Measurements from ENCODE around the gene C11orf58. TPM values are rescaled to one million over a fixed set of nuclear protein-coding genes. Genes with fewer than 3 reads are reported as not detected.
A peak's percentile ranks its signal among the peaks of the same experiment; 100 is the strongest.

C11orf58 gene
- total and polyA plus RNA-seq, 2 experiments from 2014 or later, result 153 to 226 TPM

DNA sequence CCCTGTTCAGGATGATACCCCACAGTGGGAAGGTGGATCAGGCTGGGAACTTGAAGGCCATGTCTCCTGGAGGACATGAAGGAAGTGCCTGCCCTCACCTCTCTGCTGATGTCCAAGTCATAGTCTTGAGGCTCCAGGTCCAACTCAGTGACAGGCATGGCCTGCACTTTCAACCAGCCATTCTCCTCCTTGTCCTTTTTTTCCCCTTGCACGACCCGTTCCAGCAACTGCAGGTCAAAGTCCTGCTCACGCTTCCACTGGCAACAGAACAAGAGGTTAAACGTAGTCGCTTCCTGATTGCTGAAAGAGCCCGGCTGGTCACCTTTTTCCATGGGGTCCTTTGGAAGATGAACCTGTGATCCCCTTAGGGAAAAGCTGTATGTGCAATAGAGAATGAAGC is 47.7 kb downstream of the C11orf58 start:
- Histone ChIP-seq H3K4me2 (ENCODE audit: unreplicated experiment) (no peak overlapping the region), H3K9ac (no peak overlapping the region), H3K79me2 (ENCODE audit: insufficient read depth) (no peaks in the 10 kb centered on the region), H3K36me3 (ENCODE audit: low read depth) (no peaks in the 10 kb centered on the region), H3F3A (ENCODE audit: insufficient read depth) (peaks cover 25% of the 10 kb centered on the region), H3K27ac (no peak overlapping the region), H3K4me1 (ENCODE audit: insufficient read depth) (peaks cover 23% of the 10 kb centered on the region), H3K27me3 (replicated peaks; ENCODE audit: insufficient read depth) (no peaks in the 10 kb centered on the region), H3K4me3 (no peak overlapping the region), H3K9me2 (ENCODE audit: insufficient read depth) (no peaks in the 10 kb centered on the region), H2AFZ (no peak overlapping the region), H4K20me1 (ENCODE audit: insufficient read depth) (no peaks in the 10 kb centered on the region), H3K9me3 (ENCODE audit: low read depth) (no peaks in the 10 kb centered on the region)
- TF ChIP-seq EZH2phosphoT487 (IDR thresholded peaks at IDR 0.05; ENCODE audit: insufficient read depth, low read depth), result no peak
- TF ChIP-seq EZH2 (IDR thresholded peaks at IDR 0.05; ENCODE audit: insufficient read depth, poor library complexity, severe bottlenecking), result no peak
- no peak for DNase-seq
- WGBS, 2 experiments (ENCODE audit: low coverage in 1 of 2, low lambda C conversion rate in 2 of 2, missing lambda C conversion rate in 2 of 2), result 82 to 88% methylated on average over 6 of the region's 6 CpGs
- in situ Hi-C loops (cut with MboI), result loop anchor here (10.0 kb wide), 1 partner anchor 279 kb away; no protein-coding TSS in a partner anchor

DNA sequence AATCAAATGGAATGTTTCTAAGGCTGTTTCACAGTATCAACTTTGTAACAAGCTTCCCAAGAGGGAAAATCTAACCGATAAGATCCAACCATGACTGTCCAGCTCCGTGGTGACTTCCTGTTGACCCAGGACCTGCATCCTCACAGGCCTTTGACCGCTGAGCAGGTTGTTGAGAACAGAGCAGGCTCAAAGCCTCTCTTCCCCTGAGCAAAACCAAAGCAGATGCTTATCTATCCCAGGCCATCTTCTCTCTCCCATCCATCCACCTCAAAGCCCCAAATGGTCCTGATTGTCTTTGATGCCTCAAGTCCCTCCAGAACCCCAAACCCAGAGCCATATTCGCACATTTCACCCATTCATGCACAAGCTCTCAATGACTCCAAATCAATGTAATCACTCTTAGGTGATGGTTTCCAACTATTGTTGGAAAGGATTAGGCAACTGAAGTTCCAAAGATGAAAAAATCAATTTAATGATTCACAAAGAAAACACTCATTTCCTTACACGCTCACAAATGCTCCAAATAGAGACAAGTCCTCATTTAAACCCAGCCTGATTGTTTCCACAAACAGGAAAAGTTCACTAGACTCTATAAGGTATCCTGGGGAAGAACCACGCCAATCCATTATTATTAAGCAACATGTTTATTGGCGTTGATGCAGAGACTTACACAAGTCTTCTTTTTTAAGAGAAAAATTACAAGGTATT is 48.7 kb downstream of the C11orf58 start:
- Histone ChIP-seq H3K9me3 (ENCODE audit: low read depth) (no peaks in the 10 kb centered on the region), H3K9me2 (ENCODE audit: insufficient read depth) (no peaks in the 10 kb centered on the region), H3K79me2 (ENCODE audit: insufficient read depth) (no peaks in the 10 kb centered on the region), H4K20me1 (ENCODE audit: insufficient read depth) (no peaks in the 10 kb centered on the region), H3F3A (ENCODE audit: insufficient read depth) (peaks cover 30% of the 10 kb centered on the region), H2AFZ (no peak overlapping the region), H3K27ac (peak overlapping the region; percentile 46; the same call in 1 of the 2 replicates), H3K4me2 (ENCODE audit: unreplicated experiment) (no peak overlapping the region), H3K4me3 (no peak overlapping the region), H3K27me3 (replicated peaks; ENCODE audit: insufficient read depth) (no peaks in the 10 kb centered on the region), H3K4me1 (ENCODE audit: insufficient read depth) (peaks cover 31% of the 10 kb centered on the region), H3K9ac (no peak overlapping the region), H3K36me3 (ENCODE audit: low read depth) (no peaks in the 10 kb centered on the region)
- TF ChIP-seq EZH2 (IDR thresholded peaks at IDR 0.05; ENCODE audit: insufficient read depth, poor library complexity, severe bottlenecking), result no peak
- no peak for TF ChIP-seq EZH2phosphoT487 (IDR thresholded peaks at IDR 0.05; ENCODE audit: insufficient read depth, low read depth)
- WGBS, 2 experiments (ENCODE audit: low coverage in 1 of 2, low lambda C conversion rate in 2 of 2, missing lambda C conversion rate in 2 of 2), result 71 to 72% methylated on average over 7 of the region's 7 CpGs
- DNase-seq, result peak; percentile 65
- in situ Hi-C loops (cut with MboI), result loop anchor here (10.0 kb wide), 1 partner anchor 278 kb away; no protein-coding TSS in a partner anchor

DNA sequence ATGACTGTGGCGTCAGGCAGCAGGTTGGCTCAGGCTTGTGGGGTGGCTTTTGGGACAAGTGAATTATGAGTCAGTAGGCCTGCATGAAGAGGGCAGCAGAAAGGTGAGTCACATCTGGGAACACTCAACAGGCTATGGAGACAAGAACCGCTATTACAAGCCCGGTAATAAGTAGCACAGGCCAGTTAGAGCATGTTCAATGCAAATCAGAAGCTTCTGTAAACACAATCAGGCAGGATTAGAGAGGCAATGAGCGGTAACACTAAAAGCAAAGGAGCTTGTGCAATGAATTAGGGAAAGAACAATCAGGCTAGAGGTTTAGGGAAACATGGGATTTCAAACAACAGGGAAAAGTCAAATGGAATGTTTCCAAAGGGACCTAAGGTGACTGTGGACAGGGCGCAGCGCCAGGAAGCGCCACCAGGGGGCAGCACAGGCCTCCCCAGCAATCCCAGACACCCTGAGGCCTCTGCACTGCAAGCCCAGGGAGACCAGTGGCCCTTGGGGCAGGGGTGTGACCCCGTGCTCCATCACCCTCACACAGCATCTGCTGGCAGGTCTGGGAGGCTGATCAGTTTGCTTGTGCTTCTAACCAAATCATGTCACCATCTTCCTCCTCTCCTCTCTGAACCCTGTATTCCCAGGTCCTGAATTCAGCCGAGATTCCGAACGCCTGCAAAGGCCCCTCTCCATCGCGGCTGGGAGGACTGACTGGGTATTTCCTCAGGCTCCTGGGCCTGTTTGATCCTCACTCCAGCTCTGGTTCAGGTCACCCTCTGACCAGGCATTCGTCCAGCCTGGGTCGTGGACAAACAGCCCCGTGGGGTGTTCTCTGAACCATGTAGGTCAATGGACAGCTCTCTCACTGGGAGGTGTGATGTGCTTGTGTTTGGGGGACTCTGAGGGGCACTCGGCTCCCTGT is 50.0 kb downstream of the C11orf58 start:
- no peak overlapping the region for H2AFZ ChIP-seq
- TF ChIP-seq EZH2 (IDR thresholded peaks at IDR 0.05; ENCODE audit: insufficient read depth, poor library complexity, severe bottlenecking) (no peak), EZH2phosphoT487 (IDR thresholded peaks at IDR 0.05; ENCODE audit: insufficient read depth, low read depth) (no peak)
- H4K20me1 ChIP-seq (ENCODE audit: insufficient read depth), result no peaks in the 10 kb centered on the region
- peak overlapping the region; percentile 46 for H3K27ac ChIP-seq
- H3K4me3 ChIP-seq, result no peak overlapping the region
- H3K9me2 ChIP-seq (ENCODE audit: insufficient read depth), result no peaks in the 10 kb centered on the region
- H3K9ac ChIP-seq, result no peak overlapping the region
- no peaks in the 10 kb centered on the region for H3K36me3 ChIP-seq (ENCODE audit: low read depth)
- H3K9me3 ChIP-seq (ENCODE audit: low read depth), result no peaks in the 10 kb centered on the region
- in situ Hi-C loops (cut with MboI), result loop anchor here (10.0 kb wide), 1 partner anchor 276 kb away; no protein-coding TSS in a partner anchor
- peak overlapping the region; percentile 16 for H3K4me2 ChIP-seq (ENCODE audit: unreplicated experiment)
- H3K79me2 ChIP-seq (ENCODE audit: insufficient read depth), result no peaks in the 10 kb centered on the region
- H3F3A ChIP-seq (ENCODE audit: insufficient read depth), result peaks cover 32% of the 10 kb centered on the region
- peaks cover 34% of the 10 kb centered on the region for H3K4me1 ChIP-seq (ENCODE audit: insufficient read depth)
- no peaks in the 10 kb centered on the region for H3K27me3 ChIP-seq (replicated peaks; ENCODE audit: insufficient read depth)
- DNase-seq, result peak; percentile 88
- WGBS, 2 experiments (ENCODE audit: low coverage in 1 of 2, low lambda C conversion rate in 2 of 2, missing lambda C conversion rate in 2 of 2), result 54 to 57% methylated on average over 17 of the region's 17 CpGs

DNA sequence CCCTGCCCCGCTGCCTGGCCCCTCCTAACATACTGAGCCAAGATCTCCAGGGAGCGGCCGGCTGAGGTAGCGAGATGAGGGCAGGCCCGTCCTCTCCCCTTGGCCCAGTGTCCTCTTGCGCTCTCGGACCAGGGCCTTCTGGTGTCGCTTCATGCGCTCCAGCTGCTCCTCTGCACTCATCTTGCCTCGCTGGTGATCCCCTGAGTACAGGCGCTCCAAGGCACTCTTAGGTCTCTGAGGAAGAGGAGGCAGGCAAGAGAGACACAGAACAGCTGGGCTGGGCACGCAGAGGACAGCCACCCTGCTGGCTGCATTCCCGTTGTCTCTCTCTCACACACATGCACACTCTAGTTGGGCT is 50.6 kb downstream of the C11orf58 start:
- H3K27ac ChIP-seq, result no peak overlapping the region
- peaks cover 32% of the 10 kb centered on the region for H3F3A ChIP-seq (ENCODE audit: insufficient read depth)
- no peaks in the 10 kb centered on the region for H3K36me3 ChIP-seq (ENCODE audit: low read depth)
- H3K27me3 ChIP-seq (replicated peaks; ENCODE audit: insufficient read depth), result no peaks in the 10 kb centered on the region
- 90 to 97% methylated on average over 13 of the region's 13 CpGs for WGBS, 2 experiments (ENCODE audit: low coverage in 1 of 2, low lambda C conversion rate in 2 of 2, missing lambda C conversion rate in 2 of 2)
- H3K79me2 ChIP-seq (ENCODE audit: insufficient read depth), result no peaks in the 10 kb centered on the region
- no peak overlapping the region for H2AFZ ChIP-seq
- peaks cover 34% of the 10 kb centered on the region for H3K4me1 ChIP-seq (ENCODE audit: insufficient read depth)
- no peaks in the 10 kb centered on the region for H3K9me3 ChIP-seq (ENCODE audit: low read depth)
- no peaks in the 10 kb centered on the region for H3K9me2 ChIP-seq (ENCODE audit: insufficient read depth)
- in situ Hi-C loops (cut with MboI), result loop anchor here (10.0 kb wide), 1 partner anchor 276 kb away; no protein-coding TSS in a partner anchor
- H3K4me2 ChIP-seq (ENCODE audit: unreplicated experiment), result peak overlapping the region; percentile 0
- no peak for TF ChIP-seq EZH2 (IDR thresholded peaks at IDR 0.05; ENCODE audit: insufficient read depth, poor library complexity, severe bottlenecking)
- TF ChIP-seq EZH2phosphoT487 (IDR thresholded peaks at IDR 0.05; ENCODE audit: insufficient read depth, low read depth), result no peak
- H3K4me3 ChIP-seq, result no peak overlapping the region
- H3K9ac ChIP-seq, result no peak overlapping the region
- H4K20me1 ChIP-seq (ENCODE audit: insufficient read depth), result no peaks in the 10 kb centered on the region
- DNase-seq, result no peak

Measured in GM23248 (cell line).